Ishikawa (cell line): ENCODE results near the gene DCUN1D1.

Source experiments
- CREB1 ChIP-seq: IDR thresholded peaks from 2 replicates; pipeline ENCODE4 v1.6.1; 2012; ENCODE audit warnings: low read depth
- EGR1 ChIP-seq: IDR thresholded peaks from 2 replicates; pipeline ENCODE4 v1.6.1; 2012
- EP300 ChIP-seq: IDR thresholded peaks from 2 replicates; pipeline ENCODE4 v1.6.1; 2012; ENCODE audit warnings: borderline replicate concordance
- RAD21 ChIP-seq: IDR thresholded peaks from 2 replicates; pipeline ENCODE4 v1.6.1; 2012; ENCODE audit warnings: low read depth
- REST ChIP-seq: IDR thresholded peaks from 2 replicates; pipeline ENCODE4 v1.6.1; 2012; ENCODE audit warnings: low read depth, mild to moderate bottlenecking
- TAF1 ChIP-seq: IDR thresholded peaks from 2 replicates; pipeline ENCODE4 v1.6.1; 2012; ENCODE audit warnings: low read depth, mild to moderate bottlenecking
- TCF12 ChIP-seq: IDR thresholded peaks from 2 replicates; pipeline ENCODE4 v1.6.1; 2012; ENCODE audit warnings: low read depth
- TEAD4 ChIP-seq: IDR thresholded peaks from 2 replicates; pipeline ENCODE4 v1.6.1; 2012
- TF ChIP-seq, protein P1 (sequence below): IDR thresholded peaks from 2 replicates; pipeline ENCODE4 v1.6.1; 2012
- TF ChIP-seq, protein P2 (sequence below): IDR thresholded peaks from 2 replicates; pipeline ENCODE4 v1.6.1; 2012

DNA sequence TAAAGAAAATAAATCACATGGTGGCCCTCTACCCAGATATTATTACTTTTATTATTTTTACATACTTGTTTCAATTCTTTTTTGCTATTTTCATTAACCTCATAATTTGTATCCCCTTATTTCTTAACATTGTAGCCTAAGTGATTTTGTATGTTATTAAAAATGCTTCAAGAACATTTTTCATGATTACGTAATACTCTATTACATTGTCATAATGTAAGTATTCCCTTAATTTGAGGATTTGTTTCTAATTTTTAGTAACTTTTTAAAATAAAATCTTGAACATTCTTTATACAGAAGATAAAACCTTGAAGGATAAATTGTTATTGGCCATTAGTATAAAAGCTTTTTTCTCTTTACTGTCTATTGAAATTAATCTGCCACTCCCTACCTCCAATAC lies 89.0 kb downstream of the DCUN1D1 start:
- TF ChIP-seq, protein P1, sequence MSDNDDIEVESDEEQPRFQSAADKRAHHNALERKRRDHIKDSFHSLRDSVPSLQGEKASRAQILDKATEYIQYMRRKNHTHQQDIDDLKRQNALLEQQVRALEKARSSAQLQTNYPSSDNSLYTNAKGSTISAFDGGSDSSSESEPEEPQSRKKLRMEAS: no peak
- no peak for TF ChIP-seq REST
- TF ChIP-seq EP300: no peak
- no peak for TF ChIP-seq TEAD4
- TF ChIP-seq EGR1: no peak
- no peak for TF ChIP-seq TCF12
- TF ChIP-seq CREB1: no peak
- TF ChIP-seq RAD21: no peak
- no peak for TF ChIP-seq TAF1
- TF ChIP-seq, protein P2, sequence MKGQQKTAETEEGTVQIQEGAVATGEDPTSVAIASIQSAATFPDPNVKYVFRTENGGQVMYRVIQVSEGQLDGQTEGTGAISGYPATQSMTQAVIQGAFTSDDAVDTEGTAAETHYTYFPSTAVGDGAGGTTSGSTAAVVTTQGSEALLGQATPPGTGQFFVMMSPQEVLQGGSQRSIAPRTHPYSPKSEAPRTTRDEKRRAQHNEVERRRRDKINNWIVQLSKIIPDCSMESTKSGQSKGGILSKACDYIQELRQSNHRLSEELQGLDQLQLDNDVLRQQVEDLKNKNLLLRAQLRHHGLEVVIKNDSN: no peak
